ENCODE data around the gene TP53BP2. TPM values are rescaled to one million over a fixed set of nuclear protein-coding genes. Genes with fewer than 3 reads are reported as not detected.
"Not testable (repeated sequence)": the region's sequence is repeated elsewhere in the genome, so short reads cannot be mapped to it uniquely, and the experiment has no call there.

TP53BP2 gene
- total RNA-seq, 1 experiment from 2014 or later, result 34.7 TPM

- DNase-seq (ENCODE audit: low read depth), result no peak
These were observed 7.5 kb upstream of the TP53BP2 start for GRCh38 chr1:223853275-223853674.

GRCh38 chr1:223852337-223852736, 6.6 kb upstream of the TP53BP2 start:
- no peak for DNase-seq (ENCODE audit: low read depth)

- no peak for DNase-seq (ENCODE audit: low read depth)
These were observed 3.9 kb upstream of the TP53BP2 start for GRCh38 chr1:223849352-223850254.

GRCh38 chr1:223848536-223848935, 2.8 kb upstream of the TP53BP2 start:
- DNase-seq (ENCODE audit: low read depth), result no peak

GRCh38 chr1:223847781-223848345, 2.1 kb upstream of the TP53BP2 start:
- no peak for DNase-seq (ENCODE audit: low read depth)

- peak; percentile 31 for DNase-seq (ENCODE audit: low read depth)
These were observed 524 bp downstream of the TP53BP2 start for GRCh38 chr1:223845037-223845809.

GRCh38 chr1:223844787-223845036, 1.0 kb downstream of the TP53BP2 start:
- DNase-seq (ENCODE audit: low read depth), result no peak

- DNase-seq (ENCODE audit: low read depth), result no peak
These were observed 1.6 kb downstream of the TP53BP2 start for GRCh38 chr1:223843934-223844786.

- no peak for DNase-seq (ENCODE audit: low read depth)
These were observed 3.0 kb downstream of the TP53BP2 start for GRCh38 chr1:223842784-223843183.

- not testable (repeated sequence) for DNase-seq (ENCODE audit: low read depth)
These were observed 3.6 kb downstream of the TP53BP2 start for GRCh38 chr1:223841977-223842623.

- no peak for DNase-seq (ENCODE audit: low read depth)
These were observed 5.5 kb downstream of the TP53BP2 start for GRCh38 chr1:223840254-223840653.

GRCh38 chr1:223838125-223838854, 7.5 kb downstream of the TP53BP2 start:
- no peak for DNase-seq (ENCODE audit: low read depth)

- no peak for DNase-seq (ENCODE audit: low read depth)
These were observed 8.1 kb downstream of the TP53BP2 start for GRCh38 chr1:223837687-223838086.

- no peak for DNase-seq (ENCODE audit: low read depth)
These were observed 8.5 kb downstream of the TP53BP2 start for GRCh38 chr1:223837206-223837605.

- DNase-seq (ENCODE audit: low read depth), result no peak
These were observed 9.2 kb downstream of the TP53BP2 start for GRCh38 chr1:223836586-223836985.

- DNase-seq (ENCODE audit: low read depth), result no peak
These were observed 10.0 kb downstream of the TP53BP2 start for GRCh38 chr1:223835754-223836153.

- DNase-seq (ENCODE audit: low read depth), result no peak
These were observed 11.0 kb downstream of the TP53BP2 start for GRCh38 chr1:223834660-223835263.

GRCh38 chr1:223833948-223834347, 11.8 kb downstream of the TP53BP2 start:
- no peak for DNase-seq (ENCODE audit: low read depth)

- DNase-seq (ENCODE audit: low read depth), result no peak
These were observed 13.2 kb downstream of the TP53BP2 start for GRCh38 chr1:223832637-223832943.
